Measurements from ENCODE around the gene ITPR2. TPM values are rescaled to one million over a fixed set of nuclear protein-coding genes. Genes with fewer than 3 reads are reported as not detected.
A peak's percentile ranks its signal among the peaks of the same experiment; 100 is the strongest.
"Not testable (repeated sequence)": the region's sequence is repeated elsewhere in the genome, so short reads cannot be mapped to it uniquely, and the experiment has no call there.

Gene ITPR2
- total and polyA plus RNA-seq, 2 donors, result 8.8 to 34.0 TPM

GRCh38 chr12:26768611-26769603 lies 64.1 kb downstream of the ITPR2 start:
- H3K4me1 ChIP-seq (ENCODE audit: control insufficient read depth in 2 of 2, insufficient read depth in 2 of 2, low read length in 2 of 2), result peaks cover 18 to 27% of the 10 kb centered on the region in 2 donors
- peak overlapping the region; percentile 84 to 97 for H3K27ac ChIP-seq (ENCODE audit: low read depth in 1 of 2, low read length in 1 of 2)
- H3K27me3 ChIP-seq (ENCODE audit: control insufficient read depth in 2 of 2, insufficient read depth in 1 of 2, low read length in 1 of 2), result no peaks in the 10 kb centered on the region
- H3K4me3 ChIP-seq (ENCODE audit: low read length in 2 of 2), result peak overlapping the region; percentile 9 to 18
- DNase-seq (ENCODE audit: low read depth in 6 of 9, low spot score in 9 of 9), result peak in 8 of 9 donors; percentile 48 to 88 (median 69)
- 8% methylated on average over 1 of the region's 1 CpG for WGBS
- peaks cover 0 to 21% of the 10 kb centered on the region in 2 donors for H3K36me3 ChIP-seq (ENCODE audit: control insufficient read depth in 2 of 2, insufficient read depth in 2 of 2, low read length in 1 of 2)
- H3K9me3 ChIP-seq (ENCODE audit: control insufficient read depth in 2 of 2, insufficient read depth in 1 of 2, low read length in 1 of 2), result no peaks in the 10 kb centered on the region

- Histone ChIP-seq H3K9me3 (ENCODE audit: control insufficient read depth in 2 of 2, insufficient read depth in 1 of 2, low read length in 1 of 2) (no peaks in the 10 kb centered on the region), H3K27me3 (ENCODE audit: control insufficient read depth in 2 of 2, insufficient read depth in 1 of 2, low read length in 1 of 2) (no peaks in the 10 kb centered on the region), H3K4me1 (ENCODE audit: control insufficient read depth in 2 of 2, insufficient read depth in 2 of 2, low read length in 2 of 2) (peaks cover 18 to 27% of the 10 kb centered on the region in 2 donors), H3K27ac (ENCODE audit: low read depth in 1 of 2, low read length in 1 of 2) (peak overlapping the region in 1 of 2 donors; percentile 76), H3K36me3 (ENCODE audit: control insufficient read depth in 2 of 2, insufficient read depth in 2 of 2, low read length in 1 of 2) (peaks cover 0 to 21% of the 10 kb centered on the region in 2 donors), H3K4me3 (ENCODE audit: low read length in 2 of 2) (no peak overlapping the region)
- 78% methylated on average over 4 of the region's 4 CpGs for WGBS
- DNase-seq (ENCODE audit: low read depth in 6 of 9, low spot score in 9 of 9), result no peak
Measured at GRCh38 chr12:26767865-26768264, 65.1 kb downstream of the ITPR2 start.

- no peaks in the 10 kb centered on the region for H3K27me3 ChIP-seq (ENCODE audit: control insufficient read depth in 2 of 2, insufficient read depth in 1 of 2, low read length in 1 of 2)
- peaks cover 18 to 27% of the 10 kb centered on the region in 2 donors for H3K4me1 ChIP-seq (ENCODE audit: control insufficient read depth in 2 of 2, insufficient read depth in 2 of 2, low read length in 2 of 2)
- H3K36me3 ChIP-seq (ENCODE audit: control insufficient read depth in 2 of 2, insufficient read depth in 2 of 2, low read length in 1 of 2), result peaks cover 0 to 20% of the 10 kb centered on the region in 2 donors
- peak in 4 of 9 donors; percentile 44 to 74 (median 56) for DNase-seq (ENCODE audit: low read depth in 6 of 9, low spot score in 9 of 9)
- WGBS, result 97% methylated on average over 1 of the region's 1 CpG
- peak overlapping the region in 1 of 2 donors; percentile 61 for H3K27ac ChIP-seq (ENCODE audit: low read depth in 1 of 2, low read length in 1 of 2)
- peaks cover 0 to 2% of the 10 kb centered on the region in 2 donors for H3K9me3 ChIP-seq (ENCODE audit: control insufficient read depth in 2 of 2, insufficient read depth in 1 of 2, low read length in 1 of 2)
- H3K4me3 ChIP-seq (ENCODE audit: low read length in 2 of 2), result no peak overlapping the region
Measured at GRCh38 chr12:26767116-26767515, 65.9 kb downstream of the ITPR2 start.

GRCh38 chr12:26762186-26762585 lies 70.8 kb downstream of the ITPR2 start:
- 100% methylated on average over 1 of the region's 1 CpG for WGBS
- DNase-seq (ENCODE audit: low read depth in 6 of 9, low spot score in 9 of 9), result no peak
- peaks cover 4 to 25% of the 10 kb centered on the region in 2 donors for H3K36me3 ChIP-seq (ENCODE audit: control insufficient read depth in 2 of 2, insufficient read depth in 2 of 2, low read length in 1 of 2)

GRCh38 chr12:26761775-26762174 lies 71.2 kb downstream of the ITPR2 start:
- Histone ChIP-seq H3K27me3 (ENCODE audit: control insufficient read depth in 2 of 2, insufficient read depth in 1 of 2, low read length in 1 of 2) (no peaks in the 10 kb centered on the region), H3K36me3 (ENCODE audit: control insufficient read depth in 2 of 2, insufficient read depth in 2 of 2, low read length in 1 of 2) (peaks cover 4 to 25% of the 10 kb centered on the region in 2 donors), H3K27ac (ENCODE audit: low read depth in 1 of 2, low read length in 1 of 2) (no peak overlapping the region), H3K4me1 (ENCODE audit: control insufficient read depth in 2 of 2, insufficient read depth in 2 of 2, low read length in 2 of 2) (no peaks in the 10 kb centered on the region), H3K9me3 (ENCODE audit: control insufficient read depth in 2 of 2, insufficient read depth in 1 of 2, low read length in 1 of 2) (peaks cover 7 to 14% of the 10 kb centered on the region in 2 donors), H3K4me3 (ENCODE audit: low read length in 2 of 2) (no peak overlapping the region)
- 99% methylated on average over 3 of the region's 3 CpGs for WGBS
- no peak for DNase-seq (ENCODE audit: low read depth in 6 of 9, low spot score in 9 of 9)

More at GRCh38 chr12:26762186-26762585, 70.8 kb downstream of the ITPR2 start:
- H3K9me3 ChIP-seq (ENCODE audit: control insufficient read depth in 2 of 2, insufficient read depth in 1 of 2, low read length in 1 of 2), result peaks cover 7 to 13% of the 10 kb centered on the region in 2 donors
- no peak overlapping the region for H3K4me3 ChIP-seq (ENCODE audit: low read length in 2 of 2)
- peaks cover 0 to 4% of the 10 kb centered on the region in 2 donors for H3K4me1 ChIP-seq (ENCODE audit: control insufficient read depth in 2 of 2, insufficient read depth in 2 of 2, low read length in 2 of 2)
- H3K27me3 ChIP-seq (ENCODE audit: control insufficient read depth in 2 of 2, insufficient read depth in 1 of 2, low read length in 1 of 2), result no peaks in the 10 kb centered on the region
- H3K27ac ChIP-seq (ENCODE audit: low read depth in 1 of 2, low read length in 1 of 2), result no peak overlapping the region

GRCh38 chr12:26760657-26761293 lies 72.2 kb downstream of the ITPR2 start:
- peaks cover 7 to 14% of the 10 kb centered on the region in 2 donors for H3K9me3 ChIP-seq (ENCODE audit: control insufficient read depth in 2 of 2, insufficient read depth in 1 of 2, low read length in 1 of 2)
- 98% methylated on average over 3 of the region's 3 CpGs for WGBS
- H3K27ac ChIP-seq (ENCODE audit: low read depth in 1 of 2, low read length in 1 of 2), result no peak overlapping the region
- no peak overlapping the region for H3K4me3 ChIP-seq (ENCODE audit: low read length in 2 of 2)
- H3K4me1 ChIP-seq (ENCODE audit: control insufficient read depth in 2 of 2, insufficient read depth in 2 of 2, low read length in 2 of 2), result no peaks in the 10 kb centered on the region
- DNase-seq (ENCODE audit: low read depth in 6 of 9, low spot score in 9 of 9), result no peak
- H3K36me3 ChIP-seq (ENCODE audit: control insufficient read depth in 2 of 2, insufficient read depth in 2 of 2, low read length in 1 of 2), result peaks cover 7 to 21% of the 10 kb centered on the region in 2 donors
- no peaks in the 10 kb centered on the region for H3K27me3 ChIP-seq (ENCODE audit: control insufficient read depth in 2 of 2, insufficient read depth in 1 of 2, low read length in 1 of 2)

GRCh38 chr12:26755362-26755761 lies 77.6 kb downstream of the ITPR2 start:
- peaks cover 3 to 13% of the 10 kb centered on the region in 2 donors for H3K36me3 ChIP-seq (ENCODE audit: control insufficient read depth in 2 of 2, insufficient read depth in 2 of 2, low read length in 1 of 2)
- H3K27me3 ChIP-seq (ENCODE audit: control insufficient read depth in 2 of 2, insufficient read depth in 1 of 2, low read length in 1 of 2); DNase-seq (ENCODE audit: low read depth in 6 of 9, low spot score in 9 of 9); H3K27ac ChIP-seq (ENCODE audit: low read depth in 1 of 2, low read length in 1 of 2); H3K9me3 ChIP-seq (ENCODE audit: control insufficient read depth in 2 of 2, insufficient read depth in 1 of 2, low read length in 1 of 2); H3K4me3 ChIP-seq (ENCODE audit: low read length in 2 of 2); H3K4me1 ChIP-seq (ENCODE audit: control insufficient read depth in 2 of 2, insufficient read depth in 2 of 2, low read length in 2 of 2): not testable (repeated sequence)
- 98% methylated on average over 3 of the region's 3 CpGs for WGBS

- Histone ChIP-seq H3K27me3 (ENCODE audit: control insufficient read depth in 2 of 2, insufficient read depth in 1 of 2, low read length in 1 of 2) (no peaks in the 10 kb centered on the region), H3K4me1 (ENCODE audit: control insufficient read depth in 2 of 2, insufficient read depth in 2 of 2, low read length in 2 of 2) (peaks cover 9 to 14% of the 10 kb centered on the region in 2 donors), H3K4me3 (ENCODE audit: low read length in 2 of 2) (no peak overlapping the region), H3K36me3 (ENCODE audit: control insufficient read depth in 2 of 2, insufficient read depth in 2 of 2, low read length in 1 of 2) (peaks cover 3 to 13% of the 10 kb centered on the region in 2 donors), H3K27ac (ENCODE audit: low read depth in 1 of 2, low read length in 1 of 2) (no peak overlapping the region), H3K9me3 (ENCODE audit: control insufficient read depth in 2 of 2, insufficient read depth in 1 of 2, low read length in 1 of 2) (peaks cover 0 to 6% of the 10 kb centered on the region in 2 donors)
- DNase-seq (ENCODE audit: low read depth in 6 of 9, low spot score in 9 of 9), result no peak
- 98% methylated on average over 3 of the region's 3 CpGs for WGBS
Measured at GRCh38 chr12:26754148-26754547, 78.8 kb downstream of the ITPR2 start.

- WGBS, result 94% methylated on average over 4 of the region's 4 CpGs
- H3K27ac ChIP-seq (ENCODE audit: low read depth in 1 of 2, low read length in 1 of 2), result peak overlapping the region in 1 of 2 donors; percentile 94
- H3K9me3 ChIP-seq (ENCODE audit: control insufficient read depth in 2 of 2, insufficient read depth in 1 of 2, low read length in 1 of 2), result peaks cover 0 to 2% of the 10 kb centered on the region in 2 donors
- peaks cover 0 to 15% of the 10 kb centered on the region in 2 donors for H3K36me3 ChIP-seq (ENCODE audit: control insufficient read depth in 2 of 2, insufficient read depth in 2 of 2, low read length in 1 of 2)
- H3K27me3 ChIP-seq (ENCODE audit: control insufficient read depth in 2 of 2, insufficient read depth in 1 of 2, low read length in 1 of 2), result no peaks in the 10 kb centered on the region
- DNase-seq (ENCODE audit: low read depth in 6 of 9, low spot score in 9 of 9), result no peak
- H3K4me3 ChIP-seq (ENCODE audit: low read length in 2 of 2), result no peak overlapping the region
- H3K4me1 ChIP-seq (ENCODE audit: control insufficient read depth in 2 of 2, insufficient read depth in 2 of 2, low read length in 2 of 2), result peaks cover 14 to 21% of the 10 kb centered on the region in 2 donors
Measured at GRCh38 chr12:26751179-26751578, 81.8 kb downstream of the ITPR2 start.

Data from thymus (tissue), 11 donors.